HPDE6-E6E7 (cell line): Measurements from ENCODE around the gene KANK4.

ENCODE experiments used
- DNase-seq: peaks from one replicate; pipeline ENCODE4 v3.0.0; 2011; ENCODE audit warnings: missing footprints; ENCODE audit errors: extremely low spot score

The KANK4 gene

GRCh38 chr1:62318756-62319544, at the start of gene KANK4:
KANK4 (minus strand) TSS chr1:62319434; CDS start chr1:62281564, 37,870 bp downstream.
- no peak for DNase-seq

GRCh38 chr1:62368989-62369388, 49.8 kb upstream of the KANK4 start:
- DNase-seq, result no peak

- DNase-seq, result no peak
Measured at GRCh38 chr1:62367005-62367557, 47.8 kb upstream of the KANK4 start.

DNA sequence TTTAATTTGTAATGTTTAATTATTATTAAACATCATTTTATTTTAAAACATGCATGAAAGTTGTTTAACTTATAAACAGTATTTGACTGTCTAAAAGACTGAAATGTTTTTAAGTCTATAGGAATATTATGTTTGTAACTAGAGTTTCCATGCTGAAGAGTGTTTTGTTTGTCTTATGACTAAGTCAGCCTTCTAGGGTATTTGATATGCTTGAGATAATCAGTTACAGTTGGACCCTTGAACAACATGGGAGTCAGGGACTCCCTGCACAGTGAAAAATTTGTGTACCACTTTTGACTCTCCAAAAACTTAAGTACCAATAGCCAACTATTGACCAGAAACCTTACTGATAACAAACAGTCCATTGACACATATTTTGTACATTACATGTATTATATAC, 45.5 kb upstream of the KANK4 start:
- no peak for DNase-seq

DNA sequence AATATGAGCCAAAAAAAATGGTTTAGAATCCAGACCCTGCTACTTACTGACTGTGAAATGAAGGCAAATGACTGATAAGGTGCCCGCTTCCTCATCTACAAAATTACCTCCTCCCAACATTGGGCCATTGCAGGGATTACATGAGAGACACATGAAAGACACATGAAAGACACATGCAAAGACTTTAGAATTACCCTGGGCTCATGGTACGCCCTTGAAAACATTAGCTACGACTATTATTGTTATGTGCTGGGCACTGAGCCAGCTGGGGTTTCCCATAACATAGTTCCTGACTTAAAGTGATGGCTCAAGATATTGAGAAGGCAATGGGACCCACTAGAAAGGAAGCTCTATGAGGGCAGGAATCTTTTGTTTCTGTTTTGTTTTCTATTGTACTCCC, 43.7 kb upstream of the KANK4 start:
- DNase-seq, result no peak

- DNase-seq, result no peak
Measured at GRCh38 chr1:62362061-62362917, 43.1 kb upstream of the KANK4 start.

- DNase-seq, result no peak
Measured at GRCh38 chr1:62361431-62361830, 42.2 kb upstream of the KANK4 start.

DNA sequence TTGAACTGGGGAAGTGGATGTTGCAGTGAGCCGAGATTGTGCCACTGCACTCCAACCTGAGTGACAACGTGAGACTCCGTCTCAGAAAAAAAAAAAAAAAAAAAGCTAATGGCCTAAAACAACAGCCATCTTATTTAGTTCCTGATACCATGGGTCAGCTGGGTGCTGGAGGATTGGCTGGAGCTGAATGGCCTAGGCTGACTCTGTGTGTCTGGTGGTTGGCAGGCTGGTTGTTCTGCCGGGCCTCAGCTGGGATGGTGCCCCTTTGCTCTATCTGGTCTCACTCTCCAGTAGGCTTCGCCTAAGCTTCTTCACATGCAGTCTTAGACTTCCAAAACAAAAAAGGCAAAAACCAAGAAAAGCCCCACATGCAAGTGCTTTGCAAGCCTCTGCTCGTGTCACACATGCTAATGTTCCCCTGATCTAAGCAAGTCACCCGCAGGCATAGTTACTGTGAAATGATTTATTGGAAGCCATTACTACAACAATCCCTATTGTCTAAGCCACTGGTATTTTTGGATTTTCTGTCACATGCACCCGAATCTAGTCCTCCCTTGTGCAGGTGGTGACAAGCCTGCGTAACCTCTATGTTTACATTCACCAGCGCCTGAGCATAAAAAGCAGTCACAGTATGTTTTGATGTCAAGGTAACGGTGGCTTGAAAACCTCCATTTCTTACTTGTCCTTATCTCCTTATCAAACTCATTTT, 39.6 kb upstream of the KANK4 start:
- DNase-seq, result no peak

DNA sequence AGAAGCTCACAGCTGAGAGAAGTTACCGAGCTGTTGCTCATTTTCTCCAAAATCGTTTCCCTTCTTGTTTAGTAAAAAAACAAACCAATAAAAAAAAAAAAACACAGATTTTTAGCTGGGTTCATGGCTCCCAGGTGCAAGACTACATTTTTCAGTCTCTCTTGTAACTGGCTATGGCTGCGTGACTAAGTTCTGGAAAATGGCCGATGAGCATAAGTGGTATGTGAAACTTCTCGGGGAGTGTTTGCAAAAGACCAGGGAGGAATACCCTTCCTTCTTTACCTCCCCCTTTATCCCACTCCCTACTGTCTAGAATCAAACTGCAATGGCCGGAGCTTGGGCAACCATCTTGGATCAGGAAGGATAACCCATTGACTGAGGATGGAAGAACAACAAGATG, 38.7 kb upstream of the KANK4 start:
- no peak for DNase-seq

GRCh38 chr1:62356257-62356835, 37.1 kb upstream of the KANK4 start:
- peak; percentile 87 for DNase-seq

- DNase-seq, result no peak
Measured at GRCh38 chr1:62355095-62355494, 35.9 kb upstream of the KANK4 start.

- DNase-seq, result no peak
Measured at GRCh38 chr1:62353853-62354252, 34.6 kb upstream of the KANK4 start.

DNA sequence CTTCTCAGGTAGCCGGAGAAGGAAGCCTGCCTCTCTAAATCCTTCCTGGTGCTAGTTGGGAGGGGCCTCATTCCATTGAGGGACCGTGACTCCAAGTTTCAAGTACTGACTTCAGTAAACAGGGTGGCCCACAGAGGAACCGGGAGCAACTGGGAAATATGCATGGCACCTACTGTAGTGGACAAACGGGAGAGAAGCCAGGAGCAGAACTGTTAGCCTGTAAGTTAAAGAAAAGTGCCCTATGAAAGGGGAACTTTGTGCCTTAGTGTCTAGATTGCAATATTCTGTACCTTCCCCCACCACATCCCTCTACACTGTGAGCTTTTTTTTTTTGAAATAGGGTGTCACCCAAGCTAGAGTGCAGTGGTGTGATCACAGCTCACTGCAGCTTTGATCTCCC, 33.2 kb upstream of the KANK4 start:
- DNase-seq, result no peak

DNA sequence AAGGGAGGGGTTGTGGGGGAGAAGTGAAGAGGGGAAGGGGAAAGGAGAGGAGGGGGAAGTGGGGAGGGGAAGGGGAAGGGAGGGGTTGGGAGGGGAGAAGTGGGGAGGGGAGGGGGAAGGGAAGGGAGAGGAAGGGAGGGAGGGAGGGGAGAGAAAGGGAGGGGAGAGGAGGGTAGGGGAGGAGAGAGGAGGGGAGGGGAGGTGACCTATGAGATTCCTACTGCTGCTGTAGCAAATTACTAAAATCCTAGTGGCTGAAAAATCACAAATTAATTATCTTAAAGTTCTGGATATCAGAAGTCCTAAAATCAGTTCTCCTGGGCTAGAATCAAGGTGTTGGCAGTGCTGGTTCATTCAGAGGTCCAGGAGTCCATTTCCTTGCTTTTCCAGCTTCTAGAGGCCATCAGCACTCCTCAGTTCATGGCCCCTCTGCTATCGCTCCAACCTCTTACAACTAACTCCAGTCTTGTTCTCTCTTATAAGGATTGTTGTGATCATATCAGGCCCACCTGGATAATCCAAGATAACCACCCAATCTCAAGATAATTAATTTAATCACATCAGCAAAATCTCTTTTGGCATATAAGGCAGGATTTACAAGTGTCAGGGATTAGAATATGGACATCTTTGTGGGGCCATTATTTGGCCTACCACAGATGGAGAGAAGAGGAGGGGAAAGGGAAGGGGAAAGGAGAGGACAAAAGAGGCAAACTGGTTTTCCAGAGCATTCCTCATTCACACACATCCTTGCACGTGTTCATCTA, 30.4 kb upstream of the KANK4 start:
- no peak for DNase-seq

GRCh38 chr1:62346886-62347285, 27.7 kb upstream of the KANK4 start:
- DNase-seq, result no peak

GRCh38 chr1:62343911-62344310, 24.7 kb upstream of the KANK4 start:
- DNase-seq, result no peak

DNA sequence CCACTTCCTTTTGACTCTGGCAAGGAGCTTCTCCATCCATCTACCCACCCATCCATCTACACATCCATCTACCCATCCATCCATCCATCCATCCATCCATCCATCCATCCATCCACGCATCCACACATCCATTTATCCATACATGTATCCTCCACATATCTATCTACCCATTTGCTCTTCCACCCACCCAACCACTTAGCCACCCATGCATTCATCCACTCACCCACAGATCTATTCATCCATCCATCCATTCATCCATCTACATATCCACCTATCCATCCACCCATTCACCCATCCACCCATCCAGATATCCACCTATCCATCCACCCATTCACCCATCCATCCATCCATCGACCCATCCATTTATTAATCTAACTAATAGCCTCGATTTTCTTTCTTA, 23.0 kb upstream of the KANK4 start:
- DNase-seq, result no peak

- no peak for DNase-seq
Measured at GRCh38 chr1:62341615-62342014, 22.4 kb upstream of the KANK4 start.

GRCh38 chr1:62341089-62341488, 21.9 kb upstream of the KANK4 start:
- no peak for DNase-seq

GRCh38 chr1:62337706-62338631, 18.7 kb upstream of the KANK4 start:
- DNase-seq, result no peak
